Measurements from ENCODE around the gene ARHGEF12.

ARHGEF12 gene

GRCh38 chr11:120330045-120330444, 6.2 kb upstream of the ARHGEF12 start:
- Mint-ChIP-seq H3K36me3 (no peaks in the 10 kb centered on the region), H3K4me1 (peaks cover 15% of the 10 kb centered on the region), H3K9me3 (no peaks in the 10 kb centered on the region), H3K27ac (no peak overlapping the region), H3K4me3 (no peak overlapping the region), H3K27me3 (peaks cover 53% of the 10 kb centered on the region)
- DNase-seq, result no peak
- CTCF ChIA-PET, result no interaction called here

- CTCF ChIA-PET, result no interaction called here
- H3K36me3 Mint-ChIP-seq, result no peaks in the 10 kb centered on the region
- peaks cover 49% of the 10 kb centered on the region for H3K27me3 Mint-ChIP-seq
- H3K9me3 Mint-ChIP-seq, result no peaks in the 10 kb centered on the region
- H3K4me1 Mint-ChIP-seq, result peaks cover 11% of the 10 kb centered on the region
- H3K4me3 Mint-ChIP-seq, result no peak overlapping the region
- DNase-seq, result no peak
- no peak overlapping the region for H3K27ac Mint-ChIP-seq
These were observed 4.8 kb upstream of the ARHGEF12 start for GRCh38 chr11:120331301-120331996.

GRCh38 chr11:120332822-120333716, 3.1 kb upstream of the ARHGEF12 start:
- Mint-ChIP-seq H3K9me3 (no peaks in the 10 kb centered on the region), H3K36me3 (peaks cover 2% of the 10 kb centered on the region), H3K4me1 (peaks cover 14% of the 10 kb centered on the region), H3K4me3 (no peak overlapping the region), H3K27me3 (peaks cover 52% of the 10 kb centered on the region), H3K27ac (no peak overlapping the region)
- CTCF ChIA-PET, result no interaction called here
- no peak for DNase-seq

- Mint-ChIP-seq H3K27me3 (peaks cover 59% of the 10 kb centered on the region), H3K4me1 (peaks cover 14% of the 10 kb centered on the region)
- CTCF ChIA-PET, result interaction anchor here (0.8 to 2.3 kb wide), 4 partner anchors 14 to 618 kb away, joined by 3 to 8 read pairs (median 5); no protein-coding TSS in a partner anchor
These were observed 2.4 kb upstream of the ARHGEF12 start for GRCh38 chr11:120333801-120334200.

GRCh38 chr11:120334332-120334731, 1.9 kb upstream of the ARHGEF12 start:
- no peak overlapping the region for H3K4me3 Mint-ChIP-seq
- DNase-seq, result no peak
- H3K27me3 Mint-ChIP-seq, result peaks cover 62% of the 10 kb centered on the region
- peaks cover 14% of the 10 kb centered on the region for H3K4me1 Mint-ChIP-seq
- H3K27ac Mint-ChIP-seq, result no peak overlapping the region
- H3K9me3 Mint-ChIP-seq, result no peaks in the 10 kb centered on the region
- CTCF ChIA-PET, result interaction anchor here (0.8 to 2.3 kb wide), 4 partner anchors 14 to 618 kb away, joined by 3 to 8 read pairs (median 5); no protein-coding TSS in a partner anchor
- peaks cover 2% of the 10 kb centered on the region for H3K36me3 Mint-ChIP-seq

More at GRCh38 chr11:120333801-120334200, 2.4 kb upstream of the ARHGEF12 start:
- Mint-ChIP-seq H3K36me3 (peaks cover 2% of the 10 kb centered on the region), H3K4me3 (no peak overlapping the region), H3K9me3 (no peaks in the 10 kb centered on the region), H3K27ac (no peak overlapping the region)
- DNase-seq, result no peak

- CTCF ChIA-PET, result interaction anchor here (0.8 to 2.3 kb wide), 8 partner anchors 10 to 469 kb away, joined by 3 to 8 read pairs (median 4); partner anchors contain the start of gene GRIK4
- H3K4me3 Mint-ChIP-seq, result peak overlapping the region; percentile 37
- H3K36me3 Mint-ChIP-seq, result peaks cover 2% of the 10 kb centered on the region
- H3K27me3 Mint-ChIP-seq, result peaks cover 65% of the 10 kb centered on the region
- no peak overlapping the region for H3K27ac Mint-ChIP-seq
- no peaks in the 10 kb centered on the region for H3K9me3 Mint-ChIP-seq
- peaks cover 19% of the 10 kb centered on the region for H3K4me1 Mint-ChIP-seq
- peak; percentile 67 for DNase-seq
These were observed 1.2 kb upstream of the ARHGEF12 start for GRCh38 chr11:120334894-120335462.

- Mint-ChIP-seq H3K27ac (no peak overlapping the region), H3K4me3 (peak overlapping the region; percentile 41), H3K4me1 (peaks cover 20% of the 10 kb centered on the region), H3K36me3 (peaks cover 2% of the 10 kb centered on the region), H3K27me3 (peaks cover 65% of the 10 kb centered on the region), H3K9me3 (no peaks in the 10 kb centered on the region)
- DNase-seq, result no peak
- CTCF ChIA-PET, result interaction anchor here (0.8 to 2.3 kb wide), 8 partner anchors 10 to 468 kb away, joined by 3 to 8 read pairs (median 4); partner anchors contain the start of gene GRIK4
These were observed 681 bp upstream of the ARHGEF12 start for GRCh38 chr11:120335556-120335907.

- Mint-ChIP-seq H3K4me3 (peak overlapping the region; percentile 81), H3K36me3 (peaks cover 2% of the 10 kb centered on the region), H3K4me1 (peaks cover 20% of the 10 kb centered on the region), H3K27ac (peak overlapping the region; percentile 51), H3K27me3 (peaks cover 73% of the 10 kb centered on the region), H3K9me3 (no peaks in the 10 kb centered on the region)
- CTCF ChIA-PET, result interaction anchor here (1.9 kb wide), 1 partner anchor 89 kb away, joined by 4 read pairs; no protein-coding TSS in a partner anchor
- no peak for DNase-seq
These were observed 585 bp downstream of the ARHGEF12 start for GRCh38 chr11:120336641-120337354.

- Mint-ChIP-seq H3K36me3 (peaks cover 2% of the 10 kb centered on the region), H3K4me1 (peaks cover 20% of the 10 kb centered on the region), H3K9me3 (no peaks in the 10 kb centered on the region), H3K27me3 (peaks cover 76% of the 10 kb centered on the region), H3K4me3 (peak overlapping the region; percentile 81), H3K27ac (no peak overlapping the region)
- CTCF ChIA-PET, result no interaction called here
- DNase-seq, result no peak
These were observed 1.3 kb downstream of the ARHGEF12 start for GRCh38 chr11:120337355-120338106.

- Mint-ChIP-seq H3K4me3 (no peak overlapping the region), H3K36me3 (peaks cover 2% of the 10 kb centered on the region), H3K4me1 (peaks cover 20% of the 10 kb centered on the region), H3K9me3 (no peaks in the 10 kb centered on the region), H3K27ac (no peak overlapping the region), H3K27me3 (peaks cover 69% of the 10 kb centered on the region)
- no peak for DNase-seq
- CTCF ChIA-PET, result interaction anchor here (0.8 kb wide), 1 partner anchor 35 kb away, joined by 3 read pairs; no protein-coding TSS in a partner anchor
These were observed 2.1 kb downstream of the ARHGEF12 start for GRCh38 chr11:120338107-120338933.

GRCh38 chr11:120339394-120339890, 3.2 kb downstream of the ARHGEF12 start:
- Mint-ChIP-seq H3K27ac (no peak overlapping the region), H3K4me3 (no peak overlapping the region), H3K36me3 (peaks cover 2% of the 10 kb centered on the region), H3K27me3 (peaks cover 62% of the 10 kb centered on the region), H3K4me1 (peaks cover 29% of the 10 kb centered on the region), H3K9me3 (no peaks in the 10 kb centered on the region)
- no peak for DNase-seq
- CTCF ChIA-PET, result interaction anchor here (0.8 kb wide), 1 partner anchor 37 kb away, joined by 3 read pairs; no protein-coding TSS in a partner anchor

GRCh38 chr11:120340529-120340928, 4.3 kb downstream of the ARHGEF12 start:
- Mint-ChIP-seq H3K9me3 (no peaks in the 10 kb centered on the region), H3K36me3 (peaks cover 2% of the 10 kb centered on the region), H3K4me3 (no peak overlapping the region), H3K4me1 (peaks cover 33% of the 10 kb centered on the region), H3K27me3 (peaks cover 65% of the 10 kb centered on the region), H3K27ac (no peak overlapping the region)
- no peak for DNase-seq
- CTCF ChIA-PET, result no interaction called here
